GM19240 (cell line): ENCODE measurements around the gene TMEM200A.

Source experiments
- DNase-seq: peaks from one replicate; pipeline ENCODE4 v3.0.0; 2011; ENCODE audit warnings: low spot score; ENCODE audit not compliant: insufficient read length

Gene TMEM200A

DNA sequence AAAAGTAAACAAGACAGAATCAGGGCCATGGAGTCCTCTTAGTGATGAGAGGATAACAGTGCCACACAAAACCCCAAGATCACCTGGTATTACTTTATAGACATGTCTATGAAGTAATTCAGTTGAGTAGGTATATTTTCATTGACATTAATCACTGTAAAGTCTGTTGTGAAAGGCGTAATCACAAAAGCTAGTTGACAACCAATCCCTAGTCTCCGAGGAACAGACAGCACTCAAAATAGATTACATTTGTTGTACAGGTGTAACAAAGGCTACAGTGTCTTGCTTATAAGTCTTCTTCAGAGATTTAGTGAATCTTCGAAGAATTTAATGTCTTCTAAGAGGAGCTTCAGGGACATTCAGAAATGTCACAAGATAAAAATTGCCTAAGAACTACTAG lies 120.1 kb downstream of the TMEM200A start:
- DNase-seq: no peak

- no peak for DNase-seq
These were observed 120.6 kb downstream of the TMEM200A start for GRCh38 chr6:130486417-130486816.

DNA sequence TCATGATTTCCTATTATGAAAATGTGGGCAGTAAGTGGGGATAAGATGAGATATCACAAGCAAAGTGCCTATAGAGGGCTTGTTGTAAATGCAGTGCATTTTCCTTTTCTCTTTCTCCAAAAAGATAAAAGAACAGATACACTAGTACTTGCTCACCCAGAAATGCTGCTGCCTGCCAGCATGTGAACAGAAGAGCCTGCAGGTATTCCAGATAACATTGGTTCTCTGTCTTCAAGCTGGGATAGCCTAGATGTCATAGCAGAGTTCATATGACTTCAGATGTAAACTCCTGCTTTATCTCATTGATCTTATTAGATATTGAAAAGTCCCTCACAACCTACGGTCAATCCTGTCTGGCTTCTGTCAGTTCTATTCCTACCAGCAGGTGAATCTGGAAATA lies 123.7 kb downstream of the TMEM200A start:
- DNase-seq: no peak
